HG03064 (cell line): ENCODE data around the gene U2AF2.

Experiments
- ATAC-seq: cut with Tn5 transposase; IDR thresholded peaks from one replicate; pipeline ENCODE4 v1.9.1; 2021; ENCODE audit warnings: low read depth; ENCODE audit not compliant: unreplicated experiment

Gene U2AF2

GRCh38 chr19:55642153-55643002, 12.5 kb upstream of the U2AF2 start:
- ATAC-seq: no peak

- no peak for ATAC-seq
Measured at GRCh38 chr19:55643003-55643886, 11.6 kb upstream of the U2AF2 start, which contains the start of gene ZNF581. Gene ZNF581 (plus strand): TSS chr19:55643649. CDS start chr19:55644572, 923 bp downstream.

- no peak for ATAC-seq
Measured at GRCh38 chr19:55643887-55644176, 11.0 kb upstream of the U2AF2 start.

GRCh38 chr19:55644191-55644833, 10.5 kb upstream of the U2AF2 start:
- ATAC-seq: no peak

GRCh38 chr19:55644842-55645511, 9.9 kb upstream of the U2AF2 start:
- ATAC-seq: no peak

GRCh38 chr19:55645512-55645881, 9.3 kb upstream of the U2AF2 start:
- no peak for ATAC-seq

GRCh38 chr19:55646889-55647731, 7.7 kb upstream of the U2AF2 start:
- ATAC-seq: no peak

GRCh38 chr19:55647732-55648584, 6.9 kb upstream of the U2AF2 start, which contains the start of gene CCDC106:
Gene CCDC106 (plus strand): TSS chr19:55648212. CDS start chr19:55649047, 835 bp downstream.
- no peak for ATAC-seq

- no peak for ATAC-seq
Measured at GRCh38 chr19:55648585-55649267, 6.1 kb upstream of the U2AF2 start.

GRCh38 chr19:55649268-55650125, 5.3 kb upstream of the U2AF2 start:
- ATAC-seq: no peak

- ATAC-seq: no peak
Measured at GRCh38 chr19:55650126-55650557, 4.7 kb upstream of the U2AF2 start.

GRCh38 chr19:55650602-55651230, 4.1 kb upstream of the U2AF2 start:
- no peak for ATAC-seq

GRCh38 chr19:55651236-55651635, 3.6 kb upstream of the U2AF2 start:
- no peak for ATAC-seq

- ATAC-seq: no peak
Measured at GRCh38 chr19:55652311-55653128, 2.3 kb upstream of the U2AF2 start.

GRCh38 chr19:55653651-55654322, 1.0 kb upstream of the U2AF2 start:
- ATAC-seq: peak; percentile 32
